Stimulated activated CD8-positive, alpha-beta memory T cell treated with anti-CD3 and anti-CD28 coated beads, Interleukin-15, amount 100 ng/mL, for 4 hours (primary cell): ENCODE data around the gene NPSR1.
"Not testable (repeated sequence)": the region's sequence is repeated elsewhere in the genome, so short reads cannot be mapped to it uniquely, and the experiment has no call there.

Source experiments
- DNase-seq, 2 donors: peaks; one replicate each; pipeline ENCODE4 v3.0.0-alpha.2; 2020; ENCODE audit warnings: low read depth in 2 of 2

NPSR1 gene

GRCh38 chr7:34870041-34870440 is 212.0 kb downstream of the NPSR1 start:
- DNase-seq, result not testable (repeated sequence)

- DNase-seq, result not testable (repeated sequence)
Measured at GRCh38 chr7:34874329-34874728, 216.3 kb downstream of the NPSR1 start.

- DNase-seq, result no peak
Measured at GRCh38 chr7:34875481-34875880, 217.5 kb downstream of the NPSR1 start.

- not testable (repeated sequence) for DNase-seq
Measured at GRCh38 chr7:34878944-34879735, 221.1 kb downstream of the NPSR1 start.

GRCh38 chr7:34879871-34880270 is 221.9 kb downstream of the NPSR1 start:
- DNase-seq, result no peak

- not testable (repeated sequence) for DNase-seq
Measured at GRCh38 chr7:34883855-34884254, 225.8 kb downstream of the NPSR1 start.

- no peak for DNase-seq
Measured at GRCh38 chr7:34886856-34887255, 228.8 kb downstream of the NPSR1 start.

- DNase-seq, result no peak
Measured at GRCh38 chr7:34889951-34890350, 231.9 kb downstream of the NPSR1 start.

- no peak for DNase-seq
Measured at GRCh38 chr7:34895202-34895601, 237.2 kb downstream of the NPSR1 start.
